AML-193 (cell line): Measurements from ENCODE around the gene WNK2.

ENCODE experiments used
- DNase-seq, 2 experiments: peaks; one replicate each; lab custom pipeline; 2025; lab: John Stamatoyannopoulos, UW

WNK2 gene

DNA sequence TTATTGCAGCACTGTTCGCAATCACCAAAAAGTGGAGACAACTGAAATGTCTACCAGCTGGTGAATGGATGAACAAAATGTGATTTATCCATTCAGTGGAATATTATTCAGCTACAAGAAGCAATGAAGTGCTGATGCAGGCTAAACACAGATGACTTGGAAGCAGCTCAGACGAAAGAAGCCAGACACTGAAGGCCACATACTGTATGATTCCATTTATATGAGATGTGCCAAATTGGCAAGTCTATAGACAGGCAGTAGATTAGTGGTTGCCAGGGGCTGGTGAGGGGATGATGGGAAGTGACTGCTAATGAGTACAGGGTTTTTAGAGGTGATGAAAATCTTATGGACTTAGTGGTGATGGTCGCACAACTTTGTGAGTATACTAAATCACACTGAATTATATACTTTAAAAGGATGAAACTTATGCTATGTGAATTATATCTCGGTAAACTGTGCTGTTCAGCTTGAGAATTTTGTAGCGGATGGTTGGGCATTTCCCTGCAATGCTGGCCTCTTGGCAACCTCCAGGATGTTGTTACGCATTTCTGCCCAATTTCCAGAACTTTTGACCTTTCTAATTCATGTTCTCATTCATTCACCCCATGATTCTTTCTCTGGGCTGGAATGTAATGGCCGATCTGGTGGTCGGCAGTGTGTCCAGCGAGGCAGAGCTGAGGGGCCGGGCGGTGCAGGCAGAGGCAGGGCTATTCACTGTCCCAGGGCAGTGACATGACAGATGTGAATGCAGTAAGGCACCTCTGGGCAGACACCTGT is 22.0 kb upstream of the WNK2 start:
- no peak for DNase-seq

DNA sequence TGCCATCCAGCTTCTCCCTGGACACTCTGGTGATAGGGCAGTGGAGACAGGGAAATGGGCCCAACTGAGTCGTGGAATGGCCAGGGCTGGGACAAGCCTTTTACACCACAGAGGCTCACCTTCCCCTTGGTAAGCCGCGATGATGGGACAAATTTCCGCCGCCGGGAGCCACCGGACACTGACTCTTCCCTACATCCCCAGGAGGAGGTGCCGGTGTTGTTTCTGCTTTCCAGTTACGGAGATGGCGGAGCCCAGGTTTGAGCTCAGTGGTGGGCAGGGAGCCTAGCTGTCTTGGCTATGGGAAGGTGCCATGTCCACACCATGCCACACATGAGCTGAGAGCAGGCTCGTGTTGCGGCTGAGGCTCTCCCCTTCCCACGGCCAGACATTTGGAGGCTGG is 19.9 kb upstream of the WNK2 start:
- DNase-seq: no peak

GRCh38 chr9:93166699-93167098 is 17.2 kb upstream of the WNK2 start:
- DNase-seq: no peak

GRCh38 chr9:93167185-93167584 is 16.8 kb upstream of the WNK2 start:
- no peak for DNase-seq

GRCh38 chr9:93167838-93168237 is 16.1 kb upstream of the WNK2 start:
- DNase-seq: no peak

DNA sequence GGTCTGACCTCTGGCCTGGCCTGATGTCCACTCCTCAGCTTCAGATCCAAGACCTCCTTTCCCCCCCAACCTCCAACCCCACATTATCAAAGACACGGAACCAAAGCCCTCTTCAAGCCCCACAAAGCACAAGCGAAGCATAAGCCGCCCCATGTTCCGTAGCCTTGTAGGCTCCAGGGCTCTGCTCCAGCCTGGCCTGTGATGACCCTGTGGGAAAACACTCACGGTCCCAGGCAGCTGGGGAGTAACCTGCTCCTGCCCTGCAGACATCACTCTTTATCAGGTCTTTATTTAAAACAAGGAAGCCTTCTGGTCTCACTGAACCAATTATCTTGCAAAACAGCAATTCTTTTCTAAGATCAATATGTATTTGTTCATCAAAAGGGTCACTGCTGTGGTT is 15.4 kb upstream of the WNK2 start:
- DNase-seq: no peak

- no peak for DNase-seq
These were observed 14.5 kb upstream of the WNK2 start for GRCh38 chr9:93169444-93169843.

DNA sequence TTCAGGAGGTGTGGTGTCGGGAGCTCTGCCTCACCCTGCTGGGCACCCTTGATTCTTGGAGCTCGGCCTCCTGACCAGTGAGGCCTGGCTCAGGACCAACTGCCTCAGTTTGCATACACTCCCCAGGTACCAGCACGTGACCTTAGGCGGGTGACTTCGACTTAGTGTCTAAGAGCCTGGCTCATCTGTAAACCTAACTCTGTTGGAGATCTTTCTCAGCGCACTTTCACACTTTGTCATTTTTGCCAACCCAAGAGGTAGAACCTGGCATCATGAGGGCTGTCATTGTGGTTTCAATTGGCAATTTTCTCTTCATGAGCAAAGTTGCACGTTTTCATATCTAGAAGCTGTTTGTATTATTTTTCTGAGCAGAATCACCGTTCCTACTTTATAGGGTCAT is 13.4 kb upstream of the WNK2 start:
- DNase-seq: no peak

- DNase-seq: no peak
These were observed 12.5 kb upstream of the WNK2 start for GRCh38 chr9:93171261-93171990.

DNA sequence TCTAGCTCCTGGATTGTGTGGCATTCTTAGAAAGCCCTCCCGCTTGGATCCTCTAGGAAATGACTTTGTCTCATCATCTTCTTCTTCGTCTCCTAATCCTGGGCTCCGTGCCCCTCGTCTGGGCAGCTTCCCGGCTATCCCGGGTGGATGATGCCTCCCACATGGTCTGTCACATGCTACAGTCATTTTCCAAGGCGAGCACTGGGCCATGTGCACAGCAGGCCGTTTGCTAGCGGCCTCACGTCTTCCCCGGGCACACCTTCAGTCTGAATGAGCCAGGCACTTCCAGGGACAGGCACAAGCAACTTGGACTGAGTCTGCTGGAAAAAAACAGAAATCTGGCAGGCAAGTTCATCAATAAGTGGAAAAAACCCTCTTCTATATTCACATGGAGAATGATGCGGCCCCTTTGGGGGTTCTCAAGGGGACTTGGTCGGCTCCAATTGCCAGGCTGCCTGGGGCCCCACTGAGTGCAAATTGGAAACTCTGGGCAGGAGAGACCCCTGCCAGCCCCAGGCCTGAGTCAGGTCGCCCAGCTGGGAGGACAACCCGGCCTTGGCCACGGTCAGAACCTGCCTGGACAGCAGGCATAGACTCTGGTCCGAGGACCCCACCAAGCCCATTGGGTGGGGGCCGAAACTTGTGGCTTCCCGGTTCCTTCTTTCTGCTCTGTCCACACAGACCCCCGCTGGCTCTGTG is 11.1 kb upstream of the WNK2 start:
- DNase-seq: no peak

DNA sequence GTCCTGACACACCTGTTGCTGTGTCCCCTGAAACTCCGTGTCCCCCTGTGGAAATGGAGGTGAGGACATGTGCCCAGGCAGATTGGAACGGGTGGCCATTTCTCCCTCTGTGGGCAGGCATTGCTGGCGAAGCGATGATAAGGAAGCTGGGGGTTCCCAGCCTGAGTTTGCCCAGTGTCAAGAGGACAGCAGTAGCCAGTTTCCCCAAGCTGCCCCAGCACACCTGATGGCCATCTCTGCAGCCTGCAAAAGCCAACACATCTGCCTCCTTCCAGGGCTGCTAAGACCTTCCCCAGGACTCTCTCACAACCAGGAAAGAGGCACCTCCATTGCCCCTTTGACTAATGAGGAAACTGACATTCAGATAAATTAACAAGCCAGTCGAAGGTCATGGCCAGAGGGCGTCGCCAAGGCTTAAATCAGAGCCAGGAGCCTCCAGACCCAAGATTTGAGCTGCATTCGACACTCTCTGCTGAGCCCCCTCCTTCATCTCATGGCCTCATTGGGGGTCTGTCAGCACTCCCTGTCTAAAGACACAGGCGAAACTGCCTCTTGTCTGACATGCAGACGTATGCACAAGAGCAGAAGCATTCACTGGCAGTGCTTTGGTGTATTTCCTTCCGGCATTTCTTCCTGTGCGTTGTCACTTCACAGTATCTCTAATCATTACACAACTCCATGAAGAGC is 10.4 kb upstream of the WNK2 start:
- DNase-seq: no peak

DNA sequence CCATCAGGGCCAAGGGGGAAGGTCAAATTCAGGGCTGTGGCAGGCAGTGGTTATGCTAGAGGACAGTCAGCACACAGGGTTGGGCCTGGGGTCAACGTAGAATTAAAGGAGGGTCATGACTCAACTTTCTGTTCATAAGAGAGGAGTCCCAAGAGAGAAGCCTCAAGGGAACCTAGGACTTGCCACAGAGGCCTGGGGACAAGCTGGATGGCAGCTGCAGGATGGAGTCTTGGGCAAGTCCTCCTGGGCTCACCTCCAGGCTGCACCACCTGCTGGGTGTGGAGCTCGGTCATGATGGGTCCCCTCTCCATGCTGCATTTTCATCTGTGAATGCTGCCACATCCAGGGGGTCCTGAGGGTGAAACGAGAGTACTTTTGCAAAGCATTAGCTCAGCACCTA is 9.0 kb upstream of the WNK2 start:
- no peak for DNase-seq

DNA sequence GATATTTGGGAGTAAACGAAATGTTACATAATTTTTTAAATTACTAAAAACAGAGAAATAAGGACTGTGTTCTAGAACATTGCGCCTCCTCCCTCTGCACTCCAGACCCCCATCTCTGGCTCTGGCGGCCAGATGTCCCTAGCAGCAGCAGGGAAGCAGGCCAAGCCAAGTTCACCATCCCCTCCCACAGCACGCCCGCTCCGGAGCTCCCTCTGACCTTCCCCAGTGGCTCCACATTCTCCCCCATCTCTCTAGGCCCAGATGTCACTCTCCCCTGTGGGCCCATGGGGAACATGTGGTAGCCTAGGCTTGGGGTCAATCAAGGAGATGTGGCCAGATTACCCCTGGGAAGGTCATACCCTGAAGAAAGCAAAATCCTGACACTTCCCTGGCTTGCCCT is 6.3 kb upstream of the WNK2 start:
- DNase-seq: no peak

- DNase-seq: no peak
These were observed 4.8 kb upstream of the WNK2 start for GRCh38 chr9:93178851-93179786.

DNA sequence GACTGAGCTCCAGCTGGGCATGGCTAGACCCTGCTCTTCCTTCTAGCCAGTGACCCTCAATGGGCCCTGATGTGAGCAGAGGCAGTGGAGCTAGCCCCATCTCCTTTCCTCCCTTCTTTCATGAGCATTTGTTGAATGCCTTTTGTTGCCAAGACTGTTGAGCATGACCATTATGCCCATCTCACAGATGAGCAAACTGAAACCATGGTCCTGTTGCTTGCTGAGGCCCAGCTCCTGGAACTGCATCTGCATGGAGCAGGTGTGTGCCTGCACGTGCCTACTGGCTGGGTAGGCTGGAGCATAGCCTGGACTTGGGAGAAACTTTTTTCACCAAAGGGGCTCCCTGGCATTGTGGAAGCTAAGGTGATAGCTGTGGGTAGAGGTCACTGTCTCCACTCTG is 3.0 kb upstream of the WNK2 start:
- no peak for DNase-seq

DNA sequence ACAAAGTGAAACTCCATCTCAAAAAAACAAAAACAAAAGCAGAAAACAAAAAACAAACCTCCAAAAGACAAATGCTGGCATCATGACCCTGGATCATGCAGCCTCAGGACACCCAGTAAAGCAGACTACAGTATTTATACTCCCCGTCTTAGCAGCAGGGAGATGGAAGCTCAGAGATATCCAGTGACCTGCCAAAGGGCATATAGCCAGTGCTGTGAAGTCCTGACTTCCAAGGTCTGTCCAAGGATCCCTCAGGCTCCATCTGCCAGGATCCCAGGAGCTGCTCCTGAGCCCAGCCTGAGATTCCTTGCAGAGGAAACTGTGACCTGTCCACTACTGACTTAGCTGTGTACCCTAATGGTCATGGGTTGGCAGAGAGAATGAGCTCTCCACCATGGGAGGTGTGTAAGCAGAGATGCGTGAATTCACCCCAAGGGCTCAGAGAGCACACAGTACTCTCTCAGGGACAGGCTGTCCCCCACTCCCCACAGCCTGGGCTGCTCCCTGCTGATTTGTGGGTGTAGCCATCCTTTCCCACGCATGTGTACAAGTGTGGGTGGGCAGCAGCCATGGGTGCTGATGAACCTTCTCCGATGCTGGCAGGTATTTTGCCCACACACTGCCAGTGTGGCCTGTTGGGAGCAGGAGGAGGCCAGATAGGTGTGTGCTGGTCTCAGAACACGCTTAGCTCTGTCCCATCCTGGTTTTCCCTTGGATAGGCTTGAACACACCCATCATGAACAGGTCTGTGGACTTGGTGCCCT is 2.1 kb upstream of the WNK2 start:
- DNase-seq: no peak

GRCh38 chr9:93182572-93182971 is 1.4 kb upstream of the WNK2 start:
- no peak for DNase-seq

- no peak for DNase-seq
These were observed 742 bp upstream of the WNK2 start for GRCh38 chr9:93183131-93183662.

GRCh38 chr9:93184432-93185265 is 710 bp downstream of the WNK2 start:
- DNase-seq: no peak
